ENCODE measurements around the gene PCK2.
A peak's percentile ranks its signal among the peaks of the same experiment; 100 is the strongest.

PCK2 gene

GRCh38 chr14:24062216-24062980, 31.7 kb upstream of the PCK2 start:
- DNase-seq, result no peak

- no peak for DNase-seq
These were observed 30.8 kb upstream of the PCK2 start for GRCh38 chr14:24063263-24063836.

- DNase-seq, result no peak
These were observed 29.9 kb upstream of the PCK2 start for GRCh38 chr14:24064091-24064795.

- no peak for DNase-seq
These were observed 29.3 kb upstream of the PCK2 start for GRCh38 chr14:24064856-24065255.

GRCh38 chr14:24065408-24065807, 28.7 kb upstream of the PCK2 start:
- DNase-seq, result no peak

- DNase-seq, result no peak
These were observed 27.5 kb upstream of the PCK2 start for GRCh38 chr14:24066496-24067132.

- DNase-seq, result no peak
These were observed 26.7 kb upstream of the PCK2 start for GRCh38 chr14:24067133-24068082.

GRCh38 chr14:24068711-24069410, 25.2 kb upstream of the PCK2 start:
- no peak for DNase-seq

- no peak for DNase-seq
These were observed 24.7 kb upstream of the PCK2 start for GRCh38 chr14:24069411-24069735.

- no peak for DNase-seq
These were observed 23.6 kb upstream of the PCK2 start for GRCh38 chr14:24070285-24071143.

GRCh38 chr14:24071144-24071697, 22.9 kb upstream of the PCK2 start, which contains the start of gene CPNE6:
TSS of gene CPNE6 (plus strand) at chr14:24071562. CDS start at chr14:24072937, 1,375 bp downstream.
- peak; percentile 28 for DNase-seq

GRCh38 chr14:24071836-24072430, 22.2 kb upstream of the PCK2 start:
- DNase-seq, result no peak

- no peak for DNase-seq
These were observed 21.7 kb upstream of the PCK2 start for GRCh38 chr14:24072436-24072835.

GRCh38 chr14:24072881-24073877, 20.9 kb upstream of the PCK2 start:
- DNase-seq, result no peak

GRCh38 chr14:24074625-24075484, 19.3 kb upstream of the PCK2 start:
- no peak for DNase-seq

GRCh38 chr14:24075485-24076301, 18.4 kb upstream of the PCK2 start:
- DNase-seq, result no peak

- no peak for DNase-seq
These were observed 17.9 kb upstream of the PCK2 start for GRCh38 chr14:24076302-24076601.

Measured in stimulated activated CD4-positive, alpha-beta T cell treated with anti-CD3 and anti-CD28 coated beads, Interleukin-4, amount 100 ng/mL, for 1 hour (primary cell).